Subcutaneous abdominal adipose tissue (tissue), 5 donors: ENCODE data around the gene SPTBN1.
"Not testable (repeated sequence)": the region's sequence is repeated elsewhere in the genome, so short reads cannot be mapped to it uniquely, and the experiment has no call there.

ENCODE experiments used
- H3K27ac ChIP-seq: one replicate; pipeline ENCODE4 v1.7.0; 2013; ENCODE audit warnings: low read depth, mild to moderate bottlenecking, inconsistent platforms, low read length, moderate library complexity
- H3K27me3 ChIP-seq, 5 donors: one replicate each; pipeline ENCODE4 v1.7.0; 2013; ENCODE audit warnings: low read length in 5 of 5, inconsistent platforms in 1 of 5; ENCODE audit not compliant: control insufficient read depth in 5 of 5, insufficient read depth in 4 of 5
- H3K36me3 ChIP-seq, 5 donors: one replicate each; pipeline ENCODE4 v1.7.0; 2013; ENCODE audit warnings: low read length in 5 of 5; ENCODE audit not compliant: control insufficient read depth in 5 of 5, insufficient read depth in 5 of 5
- H3K4me1 ChIP-seq, 5 donors: one replicate each; pipeline ENCODE4 v1.7.0; 2013; ENCODE audit warnings: low read length in 5 of 5, mild to moderate bottlenecking in 3 of 5, moderate library complexity in 1 of 5; ENCODE audit not compliant: control insufficient read depth in 5 of 5, insufficient read depth in 5 of 5
- H3K4me3 ChIP-seq, 5 donors: one replicate each; pipeline ENCODE4 v1.7.0; 2013; ENCODE audit warnings: low read length in 5 of 5, low read depth in 1 of 5
- H3K9ac ChIP-seq, 5 donors: one replicate each; pipeline ENCODE4 v1.7.0; 2013; ENCODE audit warnings: low read length in 5 of 5, mild to moderate bottlenecking in 4 of 5, moderate library complexity in 3 of 5
- H3K9me3 ChIP-seq, 5 donors: one replicate each; pipeline ENCODE4 v1.7.0; 2013; ENCODE audit warnings: low read length in 5 of 5; ENCODE audit not compliant: control insufficient read depth in 5 of 5
- donor health status: healthy.
- donor health status: healthy.
- donor health status: healthy.
- donor health status: healthy.
- donor health status: healthy.

SPTBN1 gene

GRCh38 chr2:54529518-54529917, 73.4 kb downstream of the SPTBN1 start:
- Histone ChIP-seq H3K27ac (peak overlapping the region; percentile 26), H3K4me1 (peaks cover 0 to 32% (median 19%) of the 10 kb centered on the region in 5 donors), H3K36me3 (peaks cover 26 to 71% (median 50%) of the 10 kb centered on the region in 5 donors)
- not testable (repeated sequence) for H3K27me3 ChIP-seq, H3K9ac ChIP-seq, H3K4me3 ChIP-seq, H3K9me3 ChIP-seq

DNA sequence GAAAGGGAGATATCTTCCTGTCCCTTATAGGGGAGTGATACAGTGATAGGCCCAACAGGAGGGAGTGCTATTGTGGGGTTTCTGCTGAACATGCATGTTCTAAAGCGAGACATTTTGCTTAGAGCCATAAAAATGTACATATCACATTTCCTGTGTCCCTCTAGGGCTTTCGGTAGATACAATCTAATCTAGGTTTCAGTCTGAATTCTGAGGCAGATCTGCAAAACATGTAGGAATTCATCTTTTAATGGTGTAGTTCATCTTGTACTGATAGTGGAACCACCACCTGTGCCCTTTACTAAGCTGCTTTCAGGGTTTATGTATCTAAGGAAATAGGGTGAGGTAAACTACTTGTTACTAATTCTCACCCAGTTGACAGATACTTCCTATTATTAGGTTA, 73.8 kb downstream of the SPTBN1 start:
- no peak overlapping the region for H3K9ac ChIP-seq
- no peaks in the 10 kb centered on the region for H3K27me3 ChIP-seq
- H3K27ac ChIP-seq = peak overlapping the region; percentile 26
- H3K4me3 ChIP-seq = no peak overlapping the region
- H3K36me3 ChIP-seq = peaks cover 26 to 76% (median 50%) of the 10 kb centered on the region in 5 donors
- peaks cover 0 to 28% (median 17%) of the 10 kb centered on the region in 5 donors for H3K4me1 ChIP-seq
- H3K9me3 ChIP-seq = no peaks in the 10 kb centered on the region

DNA sequence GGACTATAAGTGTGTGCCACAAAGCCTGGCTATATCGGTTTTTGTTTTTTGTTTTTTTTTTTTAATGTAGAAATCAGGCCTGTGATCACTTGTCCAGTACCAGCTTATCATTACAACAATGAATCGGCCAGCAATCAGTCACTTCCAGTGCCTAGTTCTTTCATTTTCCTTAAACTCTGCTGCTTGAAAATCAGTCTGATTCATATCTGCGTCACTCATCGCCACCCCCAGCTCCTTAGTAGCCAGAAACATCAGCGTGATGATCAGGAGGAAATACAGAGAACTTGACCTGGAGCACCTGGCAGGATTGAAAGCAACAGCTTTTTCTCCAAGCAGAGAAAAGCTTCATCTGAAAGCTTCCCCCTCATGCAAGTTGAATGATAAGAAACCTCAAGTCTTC, 75.4 kb downstream of the SPTBN1 start:
- Histone ChIP-seq H3K9me3 (no peaks in the 10 kb centered on the region), H3K9ac (peak overlapping the region in 2 of 5 donors; percentile 7 to 38), H3K27me3 (no peaks in the 10 kb centered on the region), H3K4me1 (peaks cover 0 to 24% (median 14%) of the 10 kb centered on the region in 5 donors), H3K4me3 (no peak overlapping the region), H3K36me3 (peaks cover 27 to 75% (median 43%) of the 10 kb centered on the region in 5 donors), H3K27ac (peak overlapping the region; percentile 84)

DNA sequence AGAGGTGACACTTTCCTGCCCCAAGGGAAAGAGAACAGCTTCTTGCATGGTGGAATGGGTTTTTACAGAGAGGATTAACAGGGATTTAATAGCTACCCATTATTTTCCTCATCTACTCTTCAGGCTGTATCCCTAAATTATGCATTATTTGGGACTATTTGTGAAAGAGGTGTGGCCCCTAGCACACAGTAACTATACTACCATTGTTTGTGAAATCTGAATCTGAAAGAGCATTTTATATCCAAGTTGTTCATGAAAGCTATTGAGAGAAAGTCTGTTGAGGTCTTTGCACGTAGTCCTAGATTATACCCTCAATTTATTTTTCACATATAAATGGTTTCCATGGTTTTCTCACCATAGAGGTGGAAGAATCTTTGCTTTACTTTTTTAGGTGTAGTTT, 78.1 kb downstream of the SPTBN1 start:
- Histone ChIP-seq H3K27ac (peak overlapping the region; percentile 84), H3K36me3 (peaks cover 7 to 59% (median 25%) of the 10 kb centered on the region in 5 donors), H3K9ac (no peak overlapping the region), H3K9me3 (no peaks in the 10 kb centered on the region), H3K27me3 (no peaks in the 10 kb centered on the region), H3K4me1 (peaks cover 0 to 20% (median 12%) of the 10 kb centered on the region in 5 donors), H3K4me3 (no peak overlapping the region)

- Histone ChIP-seq H3K4me1 (peaks cover 0 to 20% (median 12%) of the 10 kb centered on the region in 5 donors), H3K27ac (peak overlapping the region; percentile 84), H3K4me3 (no peak overlapping the region), H3K9me3 (no peaks in the 10 kb centered on the region), H3K9ac (no peak overlapping the region), H3K27me3 (no peaks in the 10 kb centered on the region), H3K36me3 (peaks cover 6 to 59% (median 21%) of the 10 kb centered on the region in 5 donors)
Measured at GRCh38 chr2:54534625-54535024, 78.5 kb downstream of the SPTBN1 start.

- Histone ChIP-seq H3K27ac (peak overlapping the region; percentile 84), H3K9ac (no peak overlapping the region), H3K36me3 (peaks cover 6 to 55% (median 19%) of the 10 kb centered on the region in 5 donors), H3K4me1 (peaks cover 0 to 26% (median 13%) of the 10 kb centered on the region in 5 donors), H3K4me3 (no peak overlapping the region), H3K9me3 (no peaks in the 10 kb centered on the region), H3K27me3 (no peaks in the 10 kb centered on the region)
Measured at GRCh38 chr2:54535599-54536195, 79.6 kb downstream of the SPTBN1 start.

DNA sequence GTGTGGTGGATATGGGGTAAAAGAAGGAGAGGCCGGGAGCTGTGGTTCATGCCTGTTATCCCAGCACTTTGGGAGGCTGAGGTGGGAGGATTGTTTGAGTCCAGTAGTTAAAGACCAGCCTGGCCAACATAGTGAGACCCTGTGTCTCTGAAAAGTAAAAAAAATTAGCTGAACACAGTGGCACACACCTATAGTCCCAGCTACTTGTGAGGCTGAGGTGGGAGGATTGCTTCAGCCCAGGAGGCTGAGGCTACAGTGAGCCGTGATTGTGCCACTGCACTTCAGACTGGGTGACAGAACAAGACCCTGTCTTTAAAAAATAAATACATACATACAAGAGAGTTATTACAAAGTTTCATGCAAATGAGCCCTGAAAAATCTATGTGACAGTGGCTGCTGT, 80.6 kb downstream of the SPTBN1 start:
- Histone ChIP-seq H3K36me3 (peaks cover 7 to 47% (median 18%) of the 10 kb centered on the region in 5 donors), H3K27ac (no peak overlapping the region), H3K4me1 (peaks cover 0 to 30% (median 14%) of the 10 kb centered on the region in 5 donors), H3K4me3 (no peak overlapping the region), H3K9ac (no peak overlapping the region), H3K9me3 (no peaks in the 10 kb centered on the region), H3K27me3 (no peaks in the 10 kb centered on the region)

DNA sequence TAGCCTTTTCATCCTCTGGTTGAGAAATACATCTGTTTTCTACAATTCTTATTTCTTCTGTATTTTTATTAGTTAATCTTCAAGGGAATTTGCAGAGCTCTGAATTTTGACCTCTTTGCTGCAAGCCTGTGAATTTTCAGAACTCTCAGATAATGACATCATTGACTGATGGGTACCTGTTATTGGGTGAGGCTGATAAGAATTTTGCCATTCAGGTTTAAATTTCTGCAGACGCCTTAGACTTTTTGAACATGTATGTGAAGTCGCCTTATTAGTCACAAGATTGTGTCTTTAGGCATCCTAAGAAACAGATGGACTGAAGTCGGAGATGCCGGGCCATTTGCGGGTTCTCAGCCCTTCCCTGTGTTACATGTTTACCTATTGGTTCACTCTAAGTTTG, 82.4 kb downstream of the SPTBN1 start:
- Histone ChIP-seq H3K4me3 (no peak overlapping the region), H3K36me3 (peaks cover 7 to 38% (median 16%) of the 10 kb centered on the region in 5 donors), H3K27ac (no peak overlapping the region), H3K9ac (no peak overlapping the region), H3K27me3 (no peaks in the 10 kb centered on the region), H3K4me1 (peaks cover 0 to 35% (median 17%) of the 10 kb centered on the region in 5 donors), H3K9me3 (no peaks in the 10 kb centered on the region)

DNA sequence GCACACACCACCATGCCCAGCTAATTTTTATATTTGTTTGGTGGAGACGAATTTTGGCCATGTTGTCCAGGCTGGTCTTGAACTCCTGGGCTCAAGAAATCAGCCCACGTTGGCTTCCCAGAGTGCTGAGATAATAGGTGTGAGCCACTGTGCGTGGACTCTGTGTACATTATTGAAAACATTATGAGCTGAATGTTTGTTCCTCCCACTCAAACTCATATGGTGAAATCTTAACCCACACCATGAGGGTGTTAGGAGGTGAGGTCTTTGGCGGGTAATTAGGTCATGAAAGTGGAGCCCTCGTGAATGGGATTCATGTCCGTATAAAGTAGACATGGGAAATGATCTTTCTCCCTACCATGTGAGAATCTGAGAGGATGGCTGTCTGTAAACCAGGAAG, 83.6 kb downstream of the SPTBN1 start:
- no peak overlapping the region for H3K4me3 ChIP-seq
- H3K9ac ChIP-seq = no peak overlapping the region
- peak overlapping the region; percentile 25 for H3K27ac ChIP-seq
- H3K4me1 ChIP-seq = peaks cover 0 to 31% (median 19%) of the 10 kb centered on the region in 5 donors
- peaks cover 7 to 30% (median 13%) of the 10 kb centered on the region in 5 donors for H3K36me3 ChIP-seq
- no peaks in the 10 kb centered on the region for H3K9me3 ChIP-seq
- no peaks in the 10 kb centered on the region for H3K27me3 ChIP-seq

DNA sequence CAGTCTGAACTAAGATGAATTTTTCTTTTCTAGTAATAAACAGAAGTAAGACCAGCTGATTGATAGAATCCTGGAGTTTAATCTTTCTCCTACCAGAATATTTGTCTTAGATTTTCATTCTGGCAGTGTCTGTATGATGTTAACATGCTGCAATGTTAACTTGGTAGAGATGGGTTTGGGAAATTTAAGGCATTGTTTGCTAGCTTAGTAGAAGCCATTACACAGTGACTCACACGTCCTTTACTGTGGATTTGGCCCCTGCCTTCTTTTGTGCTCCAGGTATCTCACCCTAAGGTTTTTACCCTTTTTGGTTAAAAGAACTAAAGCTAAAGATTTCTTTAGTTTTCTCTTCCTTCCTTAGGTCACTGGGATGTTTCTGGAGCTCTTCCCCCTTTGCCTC, 84.1 kb downstream of the SPTBN1 start:
- no peak overlapping the region for H3K9ac ChIP-seq
- peaks cover 7 to 25% (median 12%) of the 10 kb centered on the region in 5 donors for H3K36me3 ChIP-seq
- H3K27ac ChIP-seq = peak overlapping the region; percentile 25
- peaks cover 0 to 31% (median 19%) of the 10 kb centered on the region in 5 donors for H3K4me1 ChIP-seq
- H3K27me3 ChIP-seq = no peaks in the 10 kb centered on the region
- H3K4me3 ChIP-seq = no peak overlapping the region
- no peaks in the 10 kb centered on the region for H3K9me3 ChIP-seq
